ENCODE results near the gene ZNF358. TPM values are rescaled to one million over a fixed set of nuclear protein-coding genes. Genes with fewer than 3 reads are reported as not detected.
A peak's percentile ranks its signal among the peaks of the same experiment; 100 is the strongest.

The ZNF358 gene
- total and polyA plus RNA-seq, 2 of the 13 experiments (the other 11 are each of a cell fraction or from before 2014, with no cell fraction given), result 9.1 to 37.0 TPM

DNA sequence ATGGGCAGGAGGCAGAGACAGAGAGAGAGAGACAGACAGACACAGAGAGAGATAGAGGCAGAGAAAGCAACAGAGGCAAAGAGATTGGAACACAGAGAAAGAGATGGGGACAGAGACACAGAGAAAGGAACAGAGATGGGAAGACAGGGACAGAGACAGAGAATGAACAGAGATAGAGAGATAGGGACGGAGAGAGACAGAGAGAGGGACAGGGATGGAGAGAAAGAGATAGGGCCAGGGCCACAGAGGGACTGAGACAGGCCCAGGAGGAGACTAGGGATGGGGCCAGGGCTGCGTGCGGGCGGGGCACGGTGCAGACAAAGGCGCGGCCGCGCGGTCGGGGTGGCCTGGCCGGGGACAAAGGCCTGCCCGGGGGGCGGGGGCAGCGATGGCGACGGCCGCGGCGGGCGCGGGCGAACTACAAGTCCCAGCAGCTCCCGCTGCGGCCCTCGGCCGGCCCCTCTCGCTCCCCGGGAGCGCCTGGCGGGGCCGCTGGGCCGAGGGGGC lies at the start of gene ZNF358 (continued):
- TF ChIP-seq, protein P1, sequence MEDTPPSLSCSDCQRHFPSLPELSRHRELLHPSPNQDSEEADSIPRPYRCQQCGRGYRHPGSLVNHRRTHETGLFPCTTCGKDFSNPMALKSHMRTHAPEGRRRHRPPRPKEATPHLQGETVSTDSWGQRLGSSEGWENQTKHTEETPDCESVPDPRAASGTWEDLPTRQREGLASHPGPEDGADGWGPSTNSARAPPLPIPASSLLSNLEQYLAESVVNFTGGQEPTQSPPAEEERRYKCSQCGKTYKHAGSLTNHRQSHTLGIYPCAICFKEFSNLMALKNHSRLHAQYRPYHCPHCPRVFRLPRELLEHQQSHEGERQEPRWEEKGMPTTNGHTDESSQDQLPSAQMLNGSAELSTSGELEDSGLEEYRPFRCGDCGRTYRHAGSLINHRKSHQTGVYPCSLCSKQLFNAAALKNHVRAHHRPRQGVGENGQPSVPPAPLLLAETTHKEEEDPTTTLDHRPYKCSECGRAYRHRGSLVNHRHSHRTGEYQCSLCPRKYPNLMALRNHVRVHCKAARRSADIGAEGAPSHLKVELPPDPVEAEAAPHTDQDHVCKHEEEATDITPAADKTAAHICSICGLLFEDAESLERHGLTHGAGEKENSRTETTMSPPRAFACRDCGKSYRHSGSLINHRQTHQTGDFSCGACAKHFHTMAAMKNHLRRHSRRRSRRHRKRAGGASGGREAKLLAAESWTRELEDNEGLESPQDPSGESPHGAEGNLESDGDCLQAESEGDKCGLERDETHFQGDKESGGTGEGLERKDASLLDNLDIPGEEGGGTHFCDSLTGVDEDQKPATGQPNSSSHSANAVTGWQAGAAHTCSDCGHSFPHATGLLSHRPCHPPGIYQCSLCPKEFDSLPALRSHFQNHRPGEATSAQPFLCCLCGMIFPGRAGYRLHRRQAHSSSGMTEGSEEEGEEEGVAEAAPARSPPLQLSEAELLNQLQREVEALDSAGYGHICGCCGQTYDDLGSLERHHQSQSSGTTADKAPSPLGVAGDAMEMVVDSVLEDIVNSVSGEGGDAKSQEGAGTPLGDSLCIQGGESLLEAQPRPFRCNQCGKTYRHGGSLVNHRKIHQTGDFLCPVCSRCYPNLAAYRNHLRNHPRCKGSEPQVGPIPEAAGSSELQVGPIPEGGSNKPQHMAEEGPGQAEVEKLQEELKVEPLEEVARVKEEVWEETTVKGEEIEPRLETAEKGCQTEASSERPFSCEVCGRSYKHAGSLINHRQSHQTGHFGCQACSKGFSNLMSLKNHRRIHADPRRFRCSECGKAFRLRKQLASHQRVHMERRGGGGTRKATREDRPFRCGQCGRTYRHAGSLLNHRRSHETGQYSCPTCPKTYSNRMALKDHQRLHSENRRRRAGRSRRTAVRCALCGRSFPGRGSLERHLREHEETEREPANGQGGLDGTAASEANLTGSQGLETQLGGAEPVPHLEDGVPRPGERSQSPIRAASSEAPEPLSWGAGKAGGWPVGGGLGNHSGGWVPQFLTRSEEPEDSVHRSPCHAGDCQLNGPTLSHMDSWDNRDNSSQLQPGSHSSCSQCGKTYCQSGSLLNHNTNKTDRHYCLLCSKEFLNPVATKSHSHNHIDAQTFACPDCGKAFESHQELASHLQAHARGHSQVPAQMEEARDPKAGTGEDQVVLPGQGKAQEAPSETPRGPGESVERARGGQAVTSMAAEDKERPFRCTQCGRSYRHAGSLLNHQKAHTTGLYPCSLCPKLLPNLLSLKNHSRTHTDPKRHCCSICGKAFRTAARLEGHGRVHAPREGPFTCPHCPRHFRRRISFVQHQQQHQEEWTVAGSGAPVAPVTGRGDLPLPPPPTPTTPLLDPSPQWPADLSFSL (CRISPR knock-in tag; IDR thresholded peaks at IDR 0.05), result no peak
- no peak for TF ChIP-seq ZSCAN25 (CRISPR knock-in tag; IDR thresholded peaks at IDR 0.05)
- TF ChIP-seq TCF12 (IDR thresholded peaks at IDR 0.05), result no peak
- TF ChIP-seq TCF12 (CRISPR knock-in tag; IDR thresholded peaks at IDR 0.05), result no peak
- TF ChIP-seq MXI1 (IDR thresholded peaks at IDR 0.05; ENCODE audit: borderline replicate concordance, low read depth, low read length), result peak; percentile 12; the same call in 1 of the 3 replicates
- TF ChIP-seq, protein P2, sequence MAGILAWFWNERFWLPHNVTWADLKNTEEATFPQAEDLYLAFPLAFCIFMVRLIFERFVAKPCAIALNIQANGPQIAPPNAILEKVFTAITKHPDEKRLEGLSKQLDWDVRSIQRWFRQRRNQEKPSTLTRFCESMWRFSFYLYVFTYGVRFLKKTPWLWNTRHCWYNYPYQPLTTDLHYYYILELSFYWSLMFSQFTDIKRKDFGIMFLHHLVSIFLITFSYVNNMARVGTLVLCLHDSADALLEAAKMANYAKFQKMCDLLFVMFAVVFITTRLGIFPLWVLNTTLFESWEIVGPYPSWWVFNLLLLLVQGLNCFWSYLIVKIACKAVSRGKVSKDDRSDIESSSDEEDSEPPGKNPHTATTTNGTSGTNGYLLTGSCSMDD (CRISPR knock-in tag; IDR thresholded peaks at IDR 0.05), result no peak
- TF ChIP-seq CREB1 (IDR thresholded peaks at IDR 0.05), result no peak
- no peak for TF ChIP-seq CREB1 (CRISPR knock-in tag; IDR thresholded peaks at IDR 0.05)
- no peak for TF ChIP-seq MBD4 (IDR thresholded peaks at IDR 0.05; ENCODE audit: borderline replicate concordance, low read length)
- no peak for TF ChIP-seq ELF3 (CRISPR knock-in tag; IDR thresholded peaks at IDR 0.05)
- no peak for TF ChIP-seq ZMYM4 (CRISPR knock-in tag; IDR thresholded peaks at IDR 0.05)
- peak; percentile 83 for TF ChIP-seq HCFC1 (IDR thresholded peaks at IDR 0.05; ENCODE audit: low read depth, low read length)
- TF ChIP-seq DPF2 (CRISPR knock-in tag; IDR thresholded peaks at IDR 0.05; ENCODE audit: borderline replicate concordance, low read depth), result no peak
- TF ChIP-seq ZNF720 (CRISPR knock-in tag; IDR thresholded peaks at IDR 0.05), result no peak
- TF ChIP-seq, protein P3, sequence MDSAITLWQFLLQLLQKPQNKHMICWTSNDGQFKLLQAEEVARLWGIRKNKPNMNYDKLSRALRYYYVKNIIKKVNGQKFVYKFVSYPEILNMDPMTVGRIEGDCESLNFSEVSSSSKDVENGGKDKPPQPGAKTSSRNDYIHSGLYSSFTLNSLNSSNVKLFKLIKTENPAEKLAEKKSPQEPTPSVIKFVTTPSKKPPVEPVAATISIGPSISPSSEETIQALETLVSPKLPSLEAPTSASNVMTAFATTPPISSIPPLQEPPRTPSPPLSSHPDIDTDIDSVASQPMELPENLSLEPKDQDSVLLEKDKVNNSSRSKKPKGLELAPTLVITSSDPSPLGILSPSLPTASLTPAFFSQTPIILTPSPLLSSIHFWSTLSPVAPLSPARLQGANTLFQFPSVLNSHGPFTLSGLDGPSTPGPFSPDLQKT (CRISPR knock-in tag; IDR thresholded peaks at IDR 0.05; ENCODE audit: borderline replicate concordance), result no peak
- no peak for TF ChIP-seq ZNF282 (IDR thresholded peaks at IDR 0.05; ENCODE audit: partially characterized antibody)
- TF ChIP-seq, protein P4, sequence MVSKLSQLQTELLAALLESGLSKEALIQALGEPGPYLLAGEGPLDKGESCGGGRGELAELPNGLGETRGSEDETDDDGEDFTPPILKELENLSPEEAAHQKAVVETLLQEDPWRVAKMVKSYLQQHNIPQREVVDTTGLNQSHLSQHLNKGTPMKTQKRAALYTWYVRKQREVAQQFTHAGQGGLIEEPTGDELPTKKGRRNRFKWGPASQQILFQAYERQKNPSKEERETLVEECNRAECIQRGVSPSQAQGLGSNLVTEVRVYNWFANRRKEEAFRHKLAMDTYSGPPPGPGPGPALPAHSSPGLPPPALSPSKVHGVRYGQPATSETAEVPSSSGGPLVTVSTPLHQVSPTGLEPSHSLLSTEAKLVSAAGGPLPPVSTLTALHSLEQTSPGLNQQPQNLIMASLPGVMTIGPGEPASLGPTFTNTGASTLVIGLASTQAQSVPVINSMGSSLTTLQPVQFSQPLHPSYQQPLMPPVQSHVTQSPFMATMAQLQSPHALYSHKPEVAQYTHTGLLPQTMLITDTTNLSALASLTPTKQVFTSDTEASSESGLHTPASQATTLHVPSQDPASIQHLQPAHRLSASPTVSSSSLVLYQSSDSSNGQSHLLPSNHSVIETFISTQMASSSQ (IDR thresholded peaks at IDR 0.05; ENCODE audit: low read depth), result no peak
- TF ChIP-seq, protein P4 (CRISPR knock-in tag; IDR thresholded peaks at IDR 0.05; ENCODE audit: borderline replicate concordance), result no peak
- 0 out of 2 replicates have a peak, but pooled peaks have one; percentile 41 for TF ChIP-seq ZSCAN31 (CRISPR knock-in tag; IDR thresholded peaks at IDR 0.05; ENCODE audit: low read depth)

Measured in HepG2 (cell line).